ENCODE data around the gene CSF1R. TPM values are rescaled to one million over a fixed set of nuclear protein-coding genes. Genes with fewer than 3 reads are reported as not detected.

The CSF1R gene
- total and polyA plus RNA-seq, 2 of the 4 experiments (the other 2 are of a cell fraction): 0.14 to 0.36 TPM

GRCh38 chr5:150057511-150057910, 28.8 kb downstream of the CSF1R start:
- H3K27ac ChIP-seq (ENCODE audit: insufficient read depth, low read length): no peak overlapping the region
- peak overlapping the region; percentile 16; the same call in 1 of the 2 replicates for H2BK20ac ChIP-seq (ENCODE audit: low read depth, low read length)
- H3K18ac ChIP-seq (ENCODE audit: low read depth, low read length): no peak overlapping the region
- no peak overlapping the region for H3K4me3 ChIP-seq (ENCODE audit: insufficient read depth, low read depth, low read length)
- H3K9me1 ChIP-seq (ENCODE audit: insufficient read depth, low read length): peaks cover 39% of the 10 kb centered on the region
- no peak for ATAC-seq (ENCODE audit: low read depth)
- dilution Hi-C loops (cut with HindIII; ENCODE audit: low sequenced_read_pairs, unreplicated experiment): no loop called here
- peaks cover 20% of the 10 kb centered on the region for H3K36me3 ChIP-seq (ENCODE audit: control insufficient read depth, insufficient read depth, low read length)
- WGBS, 2 experiments (ENCODE audit: extremely low coverage in 2 of 2, insufficient read length in 1 of 2): 90% methylated on average over 2 of the region's 2 CpGs; no CpG with 5 or more reads in 1 of the 2 experiments
- H3K4ac ChIP-seq (ENCODE audit: low read depth, low read length): peak overlapping the region; percentile 19; the same call in 1 of the 2 replicates
- H2BK5ac ChIP-seq (ENCODE audit: low read depth, low read length, poor library complexity, severe bottlenecking): no peak overlapping the region
- H3K56ac ChIP-seq (ENCODE audit: extremely low read depth, insufficient read depth, low read length): no peak overlapping the region
- ChIA-PET CTCF (no interaction called here), POLR2A (ENCODE audit: unreplicated experiment) (no interaction called here)
- H4K20me1 ChIP-seq (ENCODE audit: insufficient read depth, low read length): no peaks in the 10 kb centered on the region; the same call in 1 of the 2 replicates
- no peak overlapping the region; the same call in 1 of the 2 replicates for H2BK120ac ChIP-seq (ENCODE audit: low read depth, low read length)
- no peaks in the 10 kb centered on the region for H3K27me3 ChIP-seq (ENCODE audit: control insufficient read depth, insufficient read depth, low read length)
- 0 out of 4 replicates have a peak overlapping the region, but pooled peaks of 1 of the 2 experiments have one; percentile 25 for H4K8ac ChIP-seq (ENCODE audit: low read depth in 2 of 2, low read length in 2 of 2)
- H2AK9ac ChIP-seq (replicated peaks; ENCODE audit: low read depth, low read length, poor library complexity): no peak overlapping the region
- H3K23ac ChIP-seq (ENCODE audit: low read depth, low read length): no peak overlapping the region
- no peak overlapping the region for H3K9ac ChIP-seq (ENCODE audit: low read depth, low read length)
- no peak overlapping the region for H2BK15ac ChIP-seq (ENCODE audit: low read depth, low read length)
- no peak overlapping the region for H3K4me2 ChIP-seq (ENCODE audit: low read depth, low read length)
- H3K79me1 ChIP-seq (ENCODE audit: low read depth in 1 of 2, low read length in 2 of 2): peaks cover 0 to 16% of the 10 kb centered on the region in 2 experiments; a peak in 2 of 4 replicates
- intact Hi-C loops (cut with micrococcal nuclease): no loop called here
- DNase-seq: no peak
- peaks cover 19% of the 10 kb centered on the region for H3K4me1 ChIP-seq (ENCODE audit: control insufficient read depth, insufficient read depth, low read length)
- H2AFZ ChIP-seq (replicated peaks; ENCODE audit: low read length, poor library complexity): no peak overlapping the region
- no peak overlapping the region for H4K5ac ChIP-seq (ENCODE audit: low read depth, low read length)
- TF ChIP-seq RCOR1 (IDR thresholded peaks at IDR 0.05; ENCODE audit: insufficient replicate concordance, low read length): no peak
- TF ChIP-seq RFX5 (IDR thresholded peaks at IDR 0.05; ENCODE audit: low read depth, low read length): no peak
- TF ChIP-seq USF2 (IDR thresholded peaks at IDR 0.05; ENCODE audit: low read depth, low read length): no peak
- TF ChIP-seq ELK1 (IDR thresholded peaks at IDR 0.05; ENCODE audit: borderline replicate concordance, low read depth, low read length): no peak
- TF ChIP-seq POLR2A (IDR thresholded peaks at IDR 0.05; ENCODE audit: low read depth, low read length): no peak
- no peak for TF ChIP-seq CHD1 (IDR thresholded peaks at IDR 0.05; ENCODE audit: low read depth, low read length)
- TF ChIP-seq RAD21 (IDR thresholded peaks at IDR 0.05; ENCODE audit: low read length): no peak
- TF ChIP-seq MAZ (IDR thresholded peaks at IDR 0.05; ENCODE audit: borderline replicate concordance, low read depth, low read length): no peak
- TF ChIP-seq BHLHE40 (IDR thresholded peaks at IDR 0.05; ENCODE audit: low read depth, low read length): no peak
- no peak for TF ChIP-seq MAFK (IDR thresholded peaks at IDR 0.05; ENCODE audit: low read depth, low read length)
- TF ChIP-seq MXI1 (IDR thresholded peaks at IDR 0.05; ENCODE audit: borderline replicate concordance, low read depth, low read length): no peak
- no peak for TF ChIP-seq NFE2L2 (IDR thresholded peaks at IDR 0.05; ENCODE audit: low read depth, low read length)
- no peak for TF ChIP-seq SMC3 (IDR thresholded peaks at IDR 0.05; ENCODE audit: low read depth, low read length)
- no peak for TF ChIP-seq FOS (IDR thresholded peaks at IDR 0.05; ENCODE audit: low read depth, low read length)
- no peak for TF ChIP-seq CEBPB (IDR thresholded peaks at IDR 0.05; ENCODE audit: low read depth, low read length)
- TF ChIP-seq CTCF (conservative IDR thresholded peaks at IDR 0.05; ENCODE audit: low read depth, low read length): no peak
- H3K9me3 ChIP-seq (ENCODE audit: control insufficient read depth, insufficient read depth, low read length): no peaks in the 10 kb centered on the region
- no peak overlapping the region for H2AK5ac ChIP-seq (ENCODE audit: low read depth, low read length)
- BruUV-seq (replicated peaks): no TSS peak
- in situ Hi-C loops (cut with MboI; ENCODE audit: low sequenced_read_pairs): no loop called here
- H3K14ac ChIP-seq (replicated peaks; ENCODE audit: low read depth, low read length): no peak overlapping the region
- no peak overlapping the region; the same call in 1 of the 2 replicates for H4K91ac ChIP-seq (ENCODE audit: insufficient read depth, low read depth, low read length)
